Upper lobe of right lung (tissue), 1 donor: ENCODE results near the gene NOD1. TPM values are rescaled to one million over a fixed set of nuclear protein-coding genes. Genes with fewer than 3 reads are reported as not detected.

ENCODE experiments used
- ATAC-seq: fragments of 200-7000 bp; cut with Tn5 transposase; one replicate; pipeline ENCODE4 v1.9.1; 2020; ENCODE audit warnings: mild to moderate bottlenecking, moderate library complexity
- DNase-seq: peaks from one replicate; pipeline ENCODE4 v3.0.0-alpha.2; 2020
- H3K27ac ChIP-seq: fragments of 200-600 bp; one replicate; pipeline ENCODE4 v1.8.0; 2022
- H3K27me3 ChIP-seq: fragments of 200-600 bp; one replicate; pipeline ENCODE4 v1.8.0; 2022; ENCODE audit warnings: mild to moderate bottlenecking
- H3K36me3 ChIP-seq: fragments of 200-600 bp; one replicate; pipeline ENCODE4 v1.8.0; 2022
- H3K4me1 ChIP-seq: fragments of 200-600 bp; one replicate; pipeline ENCODE4 v1.8.0; 2022
- H3K4me3 ChIP-seq: fragments of 200-600 bp; one replicate; pipeline ENCODE4 v1.8.0; 2022; ENCODE audit warnings: mild to moderate bottlenecking
- H3K9me3 ChIP-seq: fragments of 200-600 bp; one replicate; pipeline ENCODE4 v1.8.0; 2022
- CTCF ChIP-seq: fragments of 200-600 bp; IDR thresholded peaks from one replicate; pipeline ENCODE4 v1.8.0; 2022; ENCODE audit warnings: antibody characterized with exemption
- intact Hi-C: fragments of 100-400 bp; cut with DNase I; formaldehyde crosslinking; loops from one replicate; pipeline ENCODE4 v1.11.0; 2022
- total RNA-seq: library from RNA; stranded (reverse); fragmentation: NEBNext Ultra II Directional; extraction: Animal tissue kit (Norgen Biotek cat#: 25700); gene quantifications from one replicate; pipeline ENCODE4 v1.2.1, GENCODE V29; 2021
- donor health status: DM: no; HTN: yes; CAD: no; lungs with severe emphysema.

The NOD1 gene
- total RNA-seq, 1 donor from 2014 or later = 43.5 TPM

- DNase-seq (no peak), ATAC-seq (peak; percentile 30)
- TF ChIP-seq CTCF = no peak
- H3K36me3 ChIP-seq = peaks cover 50% of the 10 kb centered on the region
- H3K9me3 ChIP-seq = no peaks in the 10 kb centered on the region
- H3K27ac ChIP-seq = peak overlapping the region; percentile 14
- peaks cover 54% of the 10 kb centered on the region for H3K4me1 ChIP-seq
- intact Hi-C loops = no loop called here
- H3K27me3 ChIP-seq = no peaks in the 10 kb centered on the region
- H3K4me3 ChIP-seq = no peak overlapping the region
These were observed 44.3 kb downstream of the NOD1 start for GRCh38 chr7:30434140-30434799.

- ATAC-seq (peak; percentile 62), DNase-seq (no peak)
- TF ChIP-seq CTCF = no peak
- Histone ChIP-seq H3K27me3 (no peaks in the 10 kb centered on the region), H3K27ac (peak overlapping the region; percentile 49), H3K36me3 (peaks cover 54% of the 10 kb centered on the region), H3K4me3 (no peak overlapping the region), H3K4me1 (peaks cover 54% of the 10 kb centered on the region), H3K9me3 (no peaks in the 10 kb centered on the region)
- intact Hi-C loops = no loop called here
These were observed 45.1 kb downstream of the NOD1 start for GRCh38 chr7:30433506-30433905.

- no peak for TF ChIP-seq CTCF
- Histone ChIP-seq H3K27me3 (no peaks in the 10 kb centered on the region), H3K4me3 (no peak overlapping the region), H3K4me1 (peaks cover 54% of the 10 kb centered on the region), H3K27ac (peak overlapping the region; percentile 49), H3K36me3 (peaks cover 53% of the 10 kb centered on the region), H3K9me3 (no peaks in the 10 kb centered on the region)
- intact Hi-C loops = no loop called here
- peak; percentile 79 for ATAC-seq
- DNase-seq = peak; percentile 73
These were observed 45.5 kb downstream of the NOD1 start for GRCh38 chr7:30433082-30433481.

- intact Hi-C loops = no loop called here
- no peak for TF ChIP-seq CTCF
- DNase-seq (peak; percentile 57), ATAC-seq (peak; percentile 6)
- no peaks in the 10 kb centered on the region for H3K9me3 ChIP-seq
- peaks cover 51% of the 10 kb centered on the region for H3K36me3 ChIP-seq
- no peaks in the 10 kb centered on the region for H3K27me3 ChIP-seq
- H3K4me1 ChIP-seq = peaks cover 54% of the 10 kb centered on the region
- H3K27ac ChIP-seq = peak overlapping the region; percentile 25
- no peak overlapping the region for H3K4me3 ChIP-seq
These were observed 47.8 kb downstream of the NOD1 start for GRCh38 chr7:30430777-30431176.

- H3K36me3 ChIP-seq = peaks cover 51% of the 10 kb centered on the region
- no peak for DNase-seq
- peak; percentile 53 for ATAC-seq
- intact Hi-C loops = no loop called here
- H3K27me3 ChIP-seq = no peaks in the 10 kb centered on the region
- H3K4me1 ChIP-seq = peaks cover 54% of the 10 kb centered on the region
- no peak overlapping the region for H3K4me3 ChIP-seq
- no peak for TF ChIP-seq CTCF
- peak overlapping the region; percentile 25 for H3K27ac ChIP-seq
- no peaks in the 10 kb centered on the region for H3K9me3 ChIP-seq
These were observed 48.3 kb downstream of the NOD1 start for GRCh38 chr7:30430276-30430675.

- DNase-seq = no peak
- no peak overlapping the region for H3K27ac ChIP-seq
- peaks cover 43% of the 10 kb centered on the region for H3K4me1 ChIP-seq
- intact Hi-C loops = no loop called here
- no peak overlapping the region for H3K4me3 ChIP-seq
- no peak for TF ChIP-seq CTCF
- no peaks in the 10 kb centered on the region for H3K27me3 ChIP-seq
- H3K9me3 ChIP-seq = no peaks in the 10 kb centered on the region
- no peak for ATAC-seq
- peaks cover 57% of the 10 kb centered on the region for H3K36me3 ChIP-seq
These were observed 49.4 kb downstream of the NOD1 start for GRCh38 chr7:30429156-30429530.
